ENCODE measurements around the gene SELENON.

GRCh38 chr1:25756215-25756614 lies 43.8 kb upstream of the SELENON start:
- TF ChIP-seq, protein P1, sequence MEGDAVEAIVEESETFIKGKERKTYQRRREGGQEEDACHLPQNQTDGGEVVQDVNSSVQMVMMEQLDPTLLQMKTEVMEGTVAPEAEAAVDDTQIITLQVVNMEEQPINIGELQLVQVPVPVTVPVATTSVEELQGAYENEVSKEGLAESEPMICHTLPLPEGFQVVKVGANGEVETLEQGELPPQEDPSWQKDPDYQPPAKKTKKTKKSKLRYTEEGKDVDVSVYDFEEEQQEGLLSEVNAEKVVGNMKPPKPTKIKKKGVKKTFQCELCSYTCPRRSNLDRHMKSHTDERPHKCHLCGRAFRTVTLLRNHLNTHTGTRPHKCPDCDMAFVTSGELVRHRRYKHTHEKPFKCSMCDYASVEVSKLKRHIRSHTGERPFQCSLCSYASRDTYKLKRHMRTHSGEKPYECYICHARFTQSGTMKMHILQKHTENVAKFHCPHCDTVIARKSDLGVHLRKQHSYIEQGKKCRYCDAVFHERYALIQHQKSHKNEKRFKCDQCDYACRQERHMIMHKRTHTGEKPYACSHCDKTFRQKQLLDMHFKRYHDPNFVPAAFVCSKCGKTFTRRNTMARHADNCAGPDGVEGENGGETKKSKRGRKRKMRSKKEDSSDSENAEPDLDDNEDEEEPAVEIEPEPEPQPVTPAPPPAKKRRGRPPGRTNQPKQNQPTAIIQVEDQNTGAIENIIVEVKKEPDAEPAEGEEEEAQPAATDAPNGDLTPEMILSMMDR (IDR thresholded peaks at IDR 0.05 in 8 of 11, conservative IDR thresholded peaks at IDR 0.05 in 3 of 11): no peak
- no peak for TF ChIP-seq POLR2AphosphoS5 (IDR thresholded peaks at IDR 0.05)
